SKM-1 (cell line): ENCODE results near the gene ACAA1.

Source experiments
- DNase-seq: peaks from one replicate; lab custom pipeline; 2025; ENCODE audit not compliant: unreplicated experiment; lab: John Stamatoyannopoulos, UW

ACAA1 gene

GRCh38 chr3:38154033-38154494, 17.1 kb upstream of the ACAA1 start:
- DNase-seq, result no peak

- DNase-seq, result no peak
Measured at GRCh38 chr3:38153221-38153620, 16.3 kb upstream of the ACAA1 start.

DNA sequence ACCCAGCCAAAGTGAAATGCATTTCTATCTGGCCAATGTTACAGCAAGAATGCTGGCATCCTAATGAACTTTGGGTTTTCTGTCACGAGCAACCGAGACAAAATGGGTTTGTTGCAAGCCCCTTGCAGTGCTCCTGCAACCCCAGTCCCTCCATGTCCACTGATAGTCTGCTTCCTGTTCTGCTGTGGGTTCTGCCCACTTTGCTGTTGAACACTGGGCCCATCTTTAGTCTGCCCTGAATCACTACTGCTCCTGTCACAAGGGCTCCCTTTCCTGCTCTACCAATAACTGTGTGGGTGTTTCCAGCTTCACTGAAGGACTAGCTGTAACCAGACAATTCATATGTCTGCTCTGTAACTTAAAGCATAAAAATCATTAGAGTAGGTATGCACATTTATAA, 15.7 kb upstream of the ACAA1 start:
- no peak for DNase-seq

DNA sequence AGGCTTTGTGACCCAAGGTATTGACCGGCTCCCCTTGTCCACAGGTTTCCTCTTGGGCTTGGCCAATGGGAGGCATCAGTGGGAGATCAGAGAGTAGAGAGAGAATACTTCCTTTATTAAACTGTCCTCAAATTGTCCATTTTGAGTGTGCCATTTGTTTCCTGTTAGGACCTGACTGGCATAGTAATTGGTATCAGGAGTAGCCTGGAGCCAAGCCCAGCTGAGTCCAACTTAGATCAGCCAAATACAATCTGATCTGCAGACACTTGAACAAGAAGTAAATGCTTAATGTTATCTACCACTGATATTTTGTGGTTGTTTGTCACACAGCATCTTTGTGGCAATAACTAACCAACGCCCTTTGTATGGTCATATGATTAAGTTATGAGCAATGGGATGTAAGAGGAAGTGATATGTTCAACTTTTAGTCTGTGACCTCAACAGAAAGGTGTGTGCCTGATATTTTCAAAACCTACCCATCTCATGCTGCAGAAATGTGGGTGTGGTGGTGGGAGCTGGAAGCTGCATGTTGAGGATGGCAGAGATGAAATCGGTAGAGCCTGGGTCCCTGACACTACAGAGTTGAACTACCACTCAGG, 14.8 kb upstream of the ACAA1 start:
- no peak for DNase-seq

DNA sequence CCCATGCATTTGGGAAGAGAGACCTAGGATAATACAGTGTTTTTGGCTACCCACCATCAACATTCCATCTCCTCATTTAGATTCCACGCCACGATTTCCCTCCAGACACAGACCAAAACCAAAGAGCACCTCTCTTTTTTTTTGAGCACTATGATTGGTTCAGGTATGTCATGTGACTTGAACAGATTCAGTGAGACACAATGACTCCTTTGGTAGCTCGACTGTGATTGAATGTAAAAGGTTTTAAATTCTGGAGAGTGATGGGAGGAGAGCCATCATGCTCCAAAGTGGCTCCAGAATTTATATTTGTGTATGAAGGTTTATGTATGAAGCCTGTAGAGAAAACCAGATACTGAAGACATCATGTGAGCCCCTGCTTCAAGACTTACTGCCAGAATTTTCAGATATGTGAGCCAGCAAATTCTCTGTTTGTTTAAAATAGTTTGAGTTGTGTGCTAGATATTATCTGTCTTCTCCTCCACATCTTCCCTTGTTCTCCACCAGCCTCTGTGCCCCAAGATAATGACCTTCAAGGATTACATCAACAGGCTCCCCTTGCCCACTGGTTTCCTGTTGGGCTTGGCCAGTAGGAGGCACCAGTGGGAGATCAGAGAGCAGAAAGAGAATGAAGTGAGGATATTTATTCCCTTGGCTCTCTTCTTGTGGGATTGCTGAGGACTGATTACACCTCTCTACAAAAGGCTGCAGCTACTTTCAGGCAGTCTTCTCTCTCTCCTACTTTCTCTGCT, 14.0 kb upstream of the ACAA1 start:
- DNase-seq, result no peak

GRCh38 chr3:38149708-38150107, 12.8 kb upstream of the ACAA1 start:
- peak; percentile 78 for DNase-seq

- DNase-seq, result peak; percentile 77
Measured at GRCh38 chr3:38148311-38148882, 11.5 kb upstream of the ACAA1 start.

GRCh38 chr3:38147421-38147820, 10.5 kb upstream of the ACAA1 start:
- peak; percentile 69 for DNase-seq

DNA sequence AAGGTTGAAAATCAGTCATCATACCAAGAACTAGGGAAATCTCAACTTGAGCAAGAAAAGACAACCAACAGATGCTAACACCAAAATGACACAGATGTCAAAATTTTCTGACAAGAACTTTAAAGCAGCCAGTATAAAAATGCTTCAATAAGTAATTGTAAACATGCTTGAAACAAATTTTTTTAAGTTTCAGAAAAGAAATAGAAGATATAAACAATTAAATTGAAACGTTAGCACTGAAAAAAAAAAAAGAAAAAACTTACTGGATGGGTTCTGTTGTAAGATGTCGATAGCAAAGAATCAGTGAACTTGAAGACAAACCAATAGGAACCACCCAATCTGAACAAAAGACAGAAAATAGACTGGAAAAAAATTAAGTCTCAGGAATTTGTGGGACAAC, 9.6 kb upstream of the ACAA1 start:
- no peak for DNase-seq

GRCh38 chr3:38143511-38143910, 6.6 kb upstream of the ACAA1 start:
- DNase-seq, result no peak

GRCh38 chr3:38142959-38143358, 6.0 kb upstream of the ACAA1 start:
- no peak for DNase-seq

DNA sequence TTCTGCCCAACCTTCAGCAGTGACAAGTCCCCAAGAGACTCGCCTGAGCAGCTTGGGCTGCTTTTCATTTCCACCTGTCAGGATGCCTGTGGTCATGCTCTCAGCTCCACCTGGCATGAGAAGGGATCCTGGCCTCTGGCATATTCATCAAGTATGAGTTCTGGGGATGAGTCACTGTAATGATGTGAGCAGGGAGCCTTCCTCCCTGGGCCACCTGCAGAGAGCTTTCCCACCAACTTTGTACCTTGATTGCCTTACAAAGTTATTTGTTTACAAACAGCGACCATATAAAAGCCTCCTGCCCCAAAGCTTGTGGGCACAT, 5.0 kb upstream of the ACAA1 start:
- no peak for DNase-seq

DNA sequence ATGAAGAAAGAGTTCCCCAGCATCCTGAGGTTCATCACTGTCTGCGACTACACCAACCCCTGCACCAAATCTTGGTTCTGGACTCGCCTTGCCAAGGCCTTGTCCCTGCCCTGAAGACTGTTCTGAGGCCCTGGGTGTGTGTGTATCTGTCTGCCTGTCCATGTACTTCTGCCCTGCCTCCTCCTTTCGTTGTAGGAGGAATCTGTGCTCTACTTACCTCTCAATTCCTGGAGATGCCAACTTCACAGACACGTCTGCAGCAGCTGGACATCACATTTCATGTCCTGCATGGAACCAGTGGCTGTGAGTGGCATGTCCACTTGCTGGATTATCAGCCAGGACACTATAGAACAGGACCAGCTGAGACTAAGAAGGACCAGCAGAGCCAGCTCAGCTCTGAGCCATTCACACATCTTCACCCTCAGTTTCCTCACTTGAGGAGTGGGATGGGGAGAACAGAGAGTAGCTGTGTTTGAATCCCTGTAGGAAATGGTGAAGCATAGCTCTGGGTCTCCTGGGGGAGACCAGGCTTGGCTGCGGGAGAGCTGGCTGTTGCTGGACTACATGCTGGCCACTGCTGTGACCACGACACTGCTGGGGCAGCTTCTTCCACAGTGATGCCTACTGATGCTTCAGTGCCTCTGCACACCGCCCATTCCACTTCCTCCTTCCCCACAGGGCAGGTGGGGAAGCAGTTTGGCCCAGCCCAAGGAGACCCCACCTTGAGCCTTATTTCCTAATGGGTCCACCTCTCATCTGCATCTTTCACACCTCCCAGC, 4.4 kb upstream of the ACAA1 start:
- DNase-seq, result no peak

- no peak for DNase-seq
Measured at GRCh38 chr3:38140326-38141172, 3.6 kb upstream of the ACAA1 start.

- no peak for DNase-seq
Measured at GRCh38 chr3:38139652-38140051, 2.7 kb upstream of the ACAA1 start.

GRCh38 chr3:38139191-38139590, 2.3 kb upstream of the ACAA1 start:
- no peak for DNase-seq

GRCh38 chr3:38138349-38139190, 1.6 kb upstream of the ACAA1 start, which contains the start of gene MYD88:
Gene MYD88 (plus strand): TSS chr3:38138661. CDS start chr3:38138701, 40 bp downstream.
- DNase-seq, result peak; percentile 62

DNA sequence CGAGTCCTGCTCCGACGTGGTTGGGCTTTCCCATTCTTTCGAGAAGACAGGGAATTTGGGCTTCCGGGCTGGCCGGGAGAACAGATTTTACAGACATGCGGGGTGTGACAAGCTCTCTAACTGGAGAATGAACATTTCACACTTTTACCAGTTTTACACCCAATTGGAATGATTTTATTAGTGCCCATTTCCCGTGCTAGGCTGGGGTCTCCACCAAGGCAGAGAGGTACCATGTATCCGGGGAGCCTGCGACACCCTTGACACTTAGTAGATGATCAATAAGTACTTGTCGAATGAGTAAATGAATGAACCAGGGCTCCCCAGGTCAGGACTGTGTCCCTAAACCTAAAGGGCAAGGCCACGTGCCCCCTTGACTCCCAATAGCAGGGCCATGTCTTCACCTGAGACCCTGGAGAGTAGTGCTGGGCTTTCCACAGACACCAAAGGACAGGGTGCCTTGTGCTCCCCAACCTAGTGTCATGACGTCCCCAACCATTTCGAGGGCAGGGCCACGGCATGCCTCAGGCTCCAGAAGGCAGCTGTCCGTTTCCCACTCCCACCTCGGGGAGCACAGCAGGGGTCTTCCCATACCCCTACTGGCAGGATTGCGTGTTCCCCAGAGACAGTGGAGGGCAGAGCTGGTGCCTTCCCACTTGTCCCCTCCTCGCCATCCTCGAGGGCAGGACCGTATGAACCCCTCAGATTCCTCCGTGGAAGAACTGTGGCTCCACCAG, 855 bp upstream of the ACAA1 start:
- no peak for DNase-seq

- DNase-seq, result no peak
Measured at GRCh38 chr3:38136393-38136776, 542 bp downstream of the ACAA1 start.
